Activated naive CD8-positive, alpha-beta T cell treated with anti-CD3 and anti-CD28 coated beads for 36 hours (primary cell): Measurements from ENCODE around the gene YIF1A. TPM values are rescaled to one million over a fixed set of nuclear protein-coding genes. Genes with fewer than 3 reads are reported as not detected.

Experiments
- DNase-seq: peaks from one replicate; pipeline ENCODE4 v3.0.0; 2021
- H3K27ac Mint-ChIP-seq: one replicate; pipeline ENCODE4 v1.8.0; 2022; ENCODE audit warnings: mild to moderate bottlenecking, moderate library complexity, mixed read lengths
- H3K27me3 Mint-ChIP-seq: one replicate; pipeline ENCODE4 v1.8.0; 2022; ENCODE audit warnings: mild to moderate bottlenecking, mixed read lengths
- H3K36me3 Mint-ChIP-seq: one replicate; pipeline ENCODE4 v1.8.0; 2021; ENCODE audit warnings: mild to moderate bottlenecking, mixed read lengths
- H3K4me1 Mint-ChIP-seq: one replicate; pipeline ENCODE4 v1.8.0; 2021; ENCODE audit warnings: mixed read lengths
- H3K4me3 Mint-ChIP-seq: one replicate; pipeline ENCODE4 v1.8.0; 2022; ENCODE audit warnings: mild to moderate bottlenecking, moderate library complexity, mixed read lengths
- H3K9me3 Mint-ChIP-seq: one replicate; pipeline ENCODE4 v1.8.0; 2022; ENCODE audit warnings: mixed read lengths
- total RNA-seq, 2 experiments: library from RNA; stranded (reverse); gene quantifications; one replicate each; pipeline ENCODE4 v1.2.3, GENCODE V29; 2021

The YIF1A gene
- 10 to 100 TPM; 64.1 to 72.4 TPM for total RNA-seq

- H3K4me3 Mint-ChIP-seq = peak within 1 kb of the TSS; percentile 90
- no peaks in the 10 kb centered on the region for H3K9me3 Mint-ChIP-seq
- DNase-seq = peak; percentile 99
- H3K4me1 Mint-ChIP-seq = peaks cover 25% of the 10 kb centered on the region
- peaks cover 8% of the 10 kb centered on the region for H3K36me3 Mint-ChIP-seq
- H3K27me3 Mint-ChIP-seq = peaks cover 22% of the 10 kb centered on the region
- H3K27ac Mint-ChIP-seq = peak within 1 kb of the TSS; percentile 86
Measured at GRCh38 chr11:66288671-66289547, at the start of gene YIF1A. Gene YIF1A (minus strand): TSS chr11:66289143. CDS start chr11:66288985, 158 bp downstream.

GRCh38 chr11:66337103-66337899 lies 48.4 kb upstream of the YIF1A start:
- Mint-ChIP-seq H3K9me3 (no peaks in the 10 kb centered on the region), H3K4me3 (peak overlapping the region; percentile 78), H3K27me3 (no peaks in the 10 kb centered on the region), H3K4me1 (peaks cover 27% of the 10 kb centered on the region), H3K36me3 (peaks cover 8% of the 10 kb centered on the region), H3K27ac (peak overlapping the region; percentile 83)
- no peak for DNase-seq

- peaks cover 27% of the 10 kb centered on the region for H3K4me1 Mint-ChIP-seq
- DNase-seq = peak; percentile 82
- H3K9me3 Mint-ChIP-seq = no peaks in the 10 kb centered on the region
- peaks cover 2% of the 10 kb centered on the region for H3K36me3 Mint-ChIP-seq
- peak within 1 kb of the TSS; percentile 78 for H3K4me3 Mint-ChIP-seq
- H3K27ac Mint-ChIP-seq = peak within 1 kb of the TSS; percentile 83
- H3K27me3 Mint-ChIP-seq = no peaks in the 10 kb centered on the region
Measured at GRCh38 chr11:66336234-66337102, 47.5 kb upstream of the YIF1A start, which contains the start of gene RIN1. Gene RIN1 (minus strand): TSS chr11:66336434. CDS start chr11:66336402, 32 bp downstream.

- Mint-ChIP-seq H3K4me1 (peaks cover 27% of the 10 kb centered on the region), H3K27me3 (no peaks in the 10 kb centered on the region), H3K27ac (peak overlapping the region; percentile 83), H3K9me3 (no peaks in the 10 kb centered on the region), H3K4me3 (peak overlapping the region; percentile 78), H3K36me3 (peaks cover 2% of the 10 kb centered on the region)
- DNase-seq = no peak
Measured at GRCh38 chr11:66335531-66336233, 46.7 kb upstream of the YIF1A start.

- peaks cover 27% of the 10 kb centered on the region for H3K4me1 Mint-ChIP-seq
- H3K27me3 Mint-ChIP-seq = no peaks in the 10 kb centered on the region
- peaks cover 2% of the 10 kb centered on the region for H3K36me3 Mint-ChIP-seq
- H3K27ac Mint-ChIP-seq = peak overlapping the region; percentile 56
- H3K4me3 Mint-ChIP-seq = peak overlapping the region; percentile 78
- no peak for DNase-seq
- H3K9me3 Mint-ChIP-seq = no peaks in the 10 kb centered on the region
Measured at GRCh38 chr11:66334605-66335442, 45.9 kb upstream of the YIF1A start.

GRCh38 chr11:66333896-66334604 lies 45.1 kb upstream of the YIF1A start:
- no peaks in the 10 kb centered on the region for H3K9me3 Mint-ChIP-seq
- no peak overlapping the region for H3K4me3 Mint-ChIP-seq
- H3K27ac Mint-ChIP-seq = no peak overlapping the region
- H3K27me3 Mint-ChIP-seq = no peaks in the 10 kb centered on the region
- peaks cover 2% of the 10 kb centered on the region for H3K36me3 Mint-ChIP-seq
- H3K4me1 Mint-ChIP-seq = peaks cover 27% of the 10 kb centered on the region
- DNase-seq = no peak

- DNase-seq = no peak
- H3K27ac Mint-ChIP-seq = no peak overlapping the region
- H3K4me3 Mint-ChIP-seq = no peak overlapping the region
- no peaks in the 10 kb centered on the region for H3K36me3 Mint-ChIP-seq
- no peaks in the 10 kb centered on the region for H3K9me3 Mint-ChIP-seq
- no peaks in the 10 kb centered on the region for H3K27me3 Mint-ChIP-seq
- peaks cover 31% of the 10 kb centered on the region for H3K4me1 Mint-ChIP-seq
Measured at GRCh38 chr11:66333220-66333877, 44.4 kb upstream of the YIF1A start.

- Mint-ChIP-seq H3K36me3 (no peaks in the 10 kb centered on the region), H3K9me3 (no peaks in the 10 kb centered on the region), H3K4me3 (no peak overlapping the region), H3K27ac (no peak overlapping the region), H3K27me3 (no peaks in the 10 kb centered on the region), H3K4me1 (peaks cover 33% of the 10 kb centered on the region)
- no peak for DNase-seq
Measured at GRCh38 chr11:66332371-66333219, 43.7 kb upstream of the YIF1A start.

- no peak overlapping the region for H3K27ac Mint-ChIP-seq
- H3K4me1 Mint-ChIP-seq = peaks cover 29% of the 10 kb centered on the region
- no peak overlapping the region for H3K4me3 Mint-ChIP-seq
- no peaks in the 10 kb centered on the region for H3K27me3 Mint-ChIP-seq
- DNase-seq = no peak
- no peaks in the 10 kb centered on the region for H3K36me3 Mint-ChIP-seq
- no peaks in the 10 kb centered on the region for H3K9me3 Mint-ChIP-seq
Measured at GRCh38 chr11:66331542-66332370, 42.8 kb upstream of the YIF1A start.

GRCh38 chr11:66330931-66331330 lies 42.0 kb upstream of the YIF1A start:
- Mint-ChIP-seq H3K27ac (no peak overlapping the region), H3K27me3 (no peaks in the 10 kb centered on the region), H3K4me1 (peaks cover 25% of the 10 kb centered on the region), H3K9me3 (no peaks in the 10 kb centered on the region), H3K36me3 (no peaks in the 10 kb centered on the region), H3K4me3 (no peak overlapping the region)
- DNase-seq = no peak

- DNase-seq = no peak
- H3K27ac Mint-ChIP-seq = no peak overlapping the region
- H3K4me3 Mint-ChIP-seq = no peak overlapping the region
- peaks cover 26% of the 10 kb centered on the region for H3K4me1 Mint-ChIP-seq
- no peaks in the 10 kb centered on the region for H3K36me3 Mint-ChIP-seq
- H3K9me3 Mint-ChIP-seq = no peaks in the 10 kb centered on the region
- no peaks in the 10 kb centered on the region for H3K27me3 Mint-ChIP-seq
Measured at GRCh38 chr11:66329165-66329673, 40.3 kb upstream of the YIF1A start.
